Activated naive CD4-positive, alpha-beta T cell treated with anti-CD3 and anti-CD28 coated beads, Interleukin-2, amount 10 ng/mL, durations not matched to agents 7 days and 5 days (primary cell): ENCODE results near the gene MICAL2.

Experiments used
- CTCF ChIA-PET: fragments of 350-600 bp; sonication (Branson Sonifier 250); formaldehyde crosslinking; loops from one replicate; lab custom pipeline; 2021; ENCODE audit warnings: antibody characterized with exemption; lab: Charles Lee
- DNase-seq: peaks from one replicate; pipeline ENCODE4 v3.0.0-alpha.2; 2020
- H3K27ac Mint-ChIP-seq: one replicate; pipeline ENCODE4 v1.8.0; 2021; ENCODE audit warnings: mild to moderate bottlenecking, moderate library complexity, mixed read lengths
- H3K27me3 Mint-ChIP-seq: one replicate; pipeline ENCODE4 v1.8.0; 2021; ENCODE audit warnings: mild to moderate bottlenecking, mixed read lengths
- H3K36me3 Mint-ChIP-seq: one replicate; pipeline ENCODE4 v1.8.0; 2021; ENCODE audit warnings: mixed read lengths
- H3K4me1 Mint-ChIP-seq: one replicate; pipeline ENCODE4 v1.8.0; 2021; ENCODE audit warnings: mixed read lengths
- H3K4me3 Mint-ChIP-seq: one replicate; pipeline ENCODE4 v1.8.0; 2021; ENCODE audit warnings: mild to moderate bottlenecking, moderate library complexity, mixed read lengths
- H3K9me3 Mint-ChIP-seq: one replicate; pipeline ENCODE4 v1.8.0; 2021; ENCODE audit warnings: mixed read lengths

The MICAL2 gene

GRCh38 chr11:12122083-12122482 lies 11.7 kb downstream of the MICAL2 start:
- H3K4me3 Mint-ChIP-seq = no peak overlapping the region
- no peaks in the 10 kb centered on the region for H3K27me3 Mint-ChIP-seq
- no peak for DNase-seq
- H3K27ac Mint-ChIP-seq = no peak overlapping the region
- peaks cover 2% of the 10 kb centered on the region for H3K36me3 Mint-ChIP-seq
- H3K4me1 Mint-ChIP-seq = peaks cover 50% of the 10 kb centered on the region
- CTCF ChIA-PET = interaction anchor here (1.1 to 6.6 kb wide), 10 partner anchors 29 to 117 kb away, joined by 3 to 48 read pairs (median 5); no protein-coding TSS in a partner anchor
- H3K9me3 Mint-ChIP-seq = no peaks in the 10 kb centered on the region

- peaks cover 3% of the 10 kb centered on the region for H3K27me3 Mint-ChIP-seq
- H3K4me1 Mint-ChIP-seq = peaks cover 59% of the 10 kb centered on the region
- no peak overlapping the region for H3K4me3 Mint-ChIP-seq
- no peak overlapping the region for H3K27ac Mint-ChIP-seq
- no peaks in the 10 kb centered on the region for H3K36me3 Mint-ChIP-seq
- no peak for DNase-seq
- CTCF ChIA-PET = interaction anchor here (0.6 to 6.6 kb wide), 14 partner anchors 9 to 112 kb away, joined by 3 to 48 read pairs (median 4); no protein-coding TSS in a partner anchor
- H3K9me3 Mint-ChIP-seq = no peaks in the 10 kb centered on the region
Measured at GRCh38 chr11:12123273-12123672, 12.9 kb downstream of the MICAL2 start.

- Mint-ChIP-seq H3K4me1 (peaks cover 58% of the 10 kb centered on the region), H3K36me3 (no peaks in the 10 kb centered on the region), H3K27ac (no peak overlapping the region), H3K27me3 (peaks cover 3% of the 10 kb centered on the region), H3K9me3 (no peaks in the 10 kb centered on the region), H3K4me3 (no peak overlapping the region)
- CTCF ChIA-PET = interaction anchor here (0.7 to 6.6 kb wide), 9 partner anchors 10 to 158 kb away, joined by 3 to 48 read pairs (median 4); no protein-coding TSS in a partner anchor
- no peak for DNase-seq
Measured at GRCh38 chr11:12123799-12124198, 13.4 kb downstream of the MICAL2 start.

- Mint-ChIP-seq H3K4me1 (peaks cover 54% of the 10 kb centered on the region), H3K9me3 (no peaks in the 10 kb centered on the region), H3K27ac (no peak overlapping the region), H3K4me3 (no peak overlapping the region), H3K36me3 (no peaks in the 10 kb centered on the region), H3K27me3 (peaks cover 3% of the 10 kb centered on the region)
- CTCF ChIA-PET = interaction anchor here (0.7 to 6.6 kb wide), 8 partner anchors 9 to 157 kb away, joined by 3 to 48 read pairs (median 3); no protein-coding TSS in a partner anchor
- DNase-seq = no peak
Measured at GRCh38 chr11:12124306-12124705, 13.9 kb downstream of the MICAL2 start.

GRCh38 chr11:12125609-12126149 lies 15.3 kb downstream of the MICAL2 start:
- Mint-ChIP-seq H3K4me3 (no peak overlapping the region), H3K27me3 (peaks cover 7% of the 10 kb centered on the region), H3K27ac (no peak overlapping the region), H3K9me3 (no peaks in the 10 kb centered on the region), H3K4me1 (peaks cover 58% of the 10 kb centered on the region), H3K36me3 (peaks cover 3% of the 10 kb centered on the region)
- CTCF ChIA-PET = interaction anchor here (1.2 to 6.6 kb wide), 3 partner anchors 14 to 110 kb away, joined by 3 to 48 read pairs (median 3); no protein-coding TSS in a partner anchor
- DNase-seq = no peak

GRCh38 chr11:12126344-12127019 lies 16.1 kb downstream of the MICAL2 start:
- Mint-ChIP-seq H3K27ac (no peak overlapping the region), H3K9me3 (no peaks in the 10 kb centered on the region), H3K4me3 (no peak overlapping the region), H3K4me1 (peaks cover 56% of the 10 kb centered on the region), H3K36me3 (peaks cover 3% of the 10 kb centered on the region), H3K27me3 (peaks cover 7% of the 10 kb centered on the region)
- CTCF ChIA-PET = interaction anchor here (1.0 to 6.6 kb wide), 3 partner anchors 9 to 109 kb away, joined by 3 to 48 read pairs (median 5); no protein-coding TSS in a partner anchor
- DNase-seq = no peak

- no peak for DNase-seq
- peaks cover 51% of the 10 kb centered on the region for H3K4me1 Mint-ChIP-seq
- peak overlapping the region; percentile 21 for H3K27ac Mint-ChIP-seq
- no peaks in the 10 kb centered on the region for H3K9me3 Mint-ChIP-seq
- no peak overlapping the region for H3K4me3 Mint-ChIP-seq
- H3K36me3 Mint-ChIP-seq = peaks cover 3% of the 10 kb centered on the region
- H3K27me3 Mint-ChIP-seq = peaks cover 7% of the 10 kb centered on the region
- CTCF ChIA-PET = interaction anchor here (1.0 kb wide), 1 partner anchor 10 kb away, joined by 5 read pairs; no protein-coding TSS in a partner anchor
Measured at GRCh38 chr11:12127206-12127898, 17.0 kb downstream of the MICAL2 start.

- no peaks in the 10 kb centered on the region for H3K9me3 Mint-ChIP-seq
- no peak for DNase-seq
- H3K27ac Mint-ChIP-seq = no peak overlapping the region
- H3K4me3 Mint-ChIP-seq = no peak overlapping the region
- H3K27me3 Mint-ChIP-seq = peaks cover 7% of the 10 kb centered on the region
- peaks cover 3% of the 10 kb centered on the region for H3K36me3 Mint-ChIP-seq
- CTCF ChIA-PET = no interaction called here
- H3K4me1 Mint-ChIP-seq = peaks cover 55% of the 10 kb centered on the region
Measured at GRCh38 chr11:12128301-12128751, 17.9 kb downstream of the MICAL2 start.

- CTCF ChIA-PET = no interaction called here
- no peak overlapping the region for H3K27ac Mint-ChIP-seq
- no peak for DNase-seq
- H3K27me3 Mint-ChIP-seq = peaks cover 7% of the 10 kb centered on the region
- H3K4me3 Mint-ChIP-seq = no peak overlapping the region
- H3K9me3 Mint-ChIP-seq = no peaks in the 10 kb centered on the region
- peaks cover 3% of the 10 kb centered on the region for H3K36me3 Mint-ChIP-seq
- peaks cover 56% of the 10 kb centered on the region for H3K4me1 Mint-ChIP-seq
Measured at GRCh38 chr11:12129227-12129626, 18.8 kb downstream of the MICAL2 start.

- Mint-ChIP-seq H3K27ac (no peak overlapping the region), H3K36me3 (peaks cover 3% of the 10 kb centered on the region), H3K4me3 (no peak overlapping the region), H3K9me3 (no peaks in the 10 kb centered on the region), H3K27me3 (peaks cover 7% of the 10 kb centered on the region), H3K4me1 (peaks cover 49% of the 10 kb centered on the region)
- DNase-seq = no peak
- CTCF ChIA-PET = interaction anchor here (0.8 to 1.8 kb wide), 2 partner anchors 20 to 106 kb away, joined by 3 to 7 read pairs; no protein-coding TSS in a partner anchor
Measured at GRCh38 chr11:12130180-12130980, 20.0 kb downstream of the MICAL2 start.

- H3K4me3 Mint-ChIP-seq = no peak overlapping the region
- no peak overlapping the region for H3K27ac Mint-ChIP-seq
- CTCF ChIA-PET = interaction anchor here (0.8 to 1.0 kb wide), 2 partner anchors 9 to 11 kb away, joined by 3 read pairs; no protein-coding TSS in a partner anchor
Measured at GRCh38 chr11:12131943-12132789, 21.8 kb downstream of the MICAL2 start.

GRCh38 chr11:12132790-12133145 lies 22.4 kb downstream of the MICAL2 start:
- DNase-seq = no peak
- Mint-ChIP-seq H3K27ac (no peak overlapping the region), H3K27me3 (peaks cover 4% of the 10 kb centered on the region), H3K4me1 (peaks cover 40% of the 10 kb centered on the region), H3K4me3 (no peak overlapping the region), H3K36me3 (peaks cover 3% of the 10 kb centered on the region), H3K9me3 (no peaks in the 10 kb centered on the region)
- CTCF ChIA-PET = interaction anchor here (1.0 to 1.1 kb wide), 3 partner anchors 12 to 66 kb away, joined by 3 read pairs; no protein-coding TSS in a partner anchor

More at GRCh38 chr11:12131943-12132789, 21.8 kb downstream of the MICAL2 start:
- Mint-ChIP-seq H3K36me3 (peaks cover 3% of the 10 kb centered on the region), H3K4me1 (peaks cover 43% of the 10 kb centered on the region), H3K9me3 (no peaks in the 10 kb centered on the region), H3K27me3 (peaks cover 7% of the 10 kb centered on the region)
- DNase-seq = no peak
